AG10803 (cell line): Measurements from ENCODE around the gene PGM1.
A peak's percentile ranks its signal among the peaks of the same experiment; 100 is the strongest.

Experiments
- DNase-seq: peaks from one replicate; pipeline ENCODE4 v3.0.0; 2010; ENCODE audit warnings: low read depth
- H3K4me3 ChIP-seq: 2 replicates; pipeline ENCODE4 v1.5.1; 2011; ENCODE audit warnings: mild to moderate bottlenecking, low read length, control low read depth
- CTCF ChIP-seq: conservative IDR thresholded peaks from 2 replicates; pipeline ENCODE4 v1.5.1; 2011; ENCODE audit warnings: mild to moderate bottlenecking, low read length, control low read depth, inconsistent platforms

The PGM1 gene

GRCh38 chr1:63593303-63593885 lies at the start of gene PGM1:
TSS of gene PGM1 (plus strand) at chr1:63593411. CDS start at chr1:63593489, 78 bp downstream.
- no peak for TF ChIP-seq CTCF
- peak; percentile 80 for DNase-seq
- peak within 1 kb of the TSS; percentile 80 for H3K4me3 ChIP-seq

GRCh38 chr1:63545780-63546179 lies 47.4 kb upstream of the PGM1 start:
- peak; percentile 41 for DNase-seq
- no peak overlapping the region for H3K4me3 ChIP-seq
- TF ChIP-seq CTCF = no peak

- H3K4me3 ChIP-seq = no peak overlapping the region
- DNase-seq = peak; percentile 47
- no peak for TF ChIP-seq CTCF
These were observed 45.5 kb upstream of the PGM1 start for GRCh38 chr1:63547621-63548294.

GRCh38 chr1:63548303-63548702 lies 44.9 kb upstream of the PGM1 start:
- no peak for TF ChIP-seq CTCF
- DNase-seq = no peak
- no peak overlapping the region for H3K4me3 ChIP-seq

GRCh38 chr1:63548877-63549276 lies 44.3 kb upstream of the PGM1 start:
- TF ChIP-seq CTCF = no peak
- no peak overlapping the region for H3K4me3 ChIP-seq
- DNase-seq = no peak

GRCh38 chr1:63555480-63555879 lies 37.7 kb upstream of the PGM1 start:
- no peak for DNase-seq
- H3K4me3 ChIP-seq = no peak overlapping the region
- TF ChIP-seq CTCF = no peak

- no peak overlapping the region for H3K4me3 ChIP-seq
- DNase-seq = peak; percentile 37
- TF ChIP-seq CTCF = peak; percentile 74
These were observed 35.7 kb upstream of the PGM1 start for GRCh38 chr1:63557365-63557987.
